ENCODE measurements around the gene SMIM7. TPM values are rescaled to one million over a fixed set of nuclear protein-coding genes. Genes with fewer than 3 reads are reported as not detected.

Gene SMIM7
- total RNA-seq, 2 experiments from 2014 or later = 63.6 to 68.8 TPM

- ATAC-seq (ENCODE audit: low read depth) = no peak
- no peaks in the 10 kb centered on the region for H3K9me3 Mint-ChIP-seq
- POLR2A ChIA-PET = no interaction called here
- no peaks in the 10 kb centered on the region for H3K27me3 Mint-ChIP-seq
- H3K36me3 Mint-ChIP-seq = no peaks in the 10 kb centered on the region
- peaks cover 35% of the 10 kb centered on the region for H3K4me1 Mint-ChIP-seq
- H3K27ac Mint-ChIP-seq = no peak overlapping the region
- DNase-seq = no peak
- no peak overlapping the region for H3K4me3 Mint-ChIP-seq
These were observed 48.8 kb downstream of the SMIM7 start for GRCh38 chr19:16611121-16611520.

- DNase-seq = no peak
- POLR2A ChIA-PET = interaction anchor here (0.7 to 0.9 kb wide), 2 partner anchors 17 to 50 kb away, joined by 4 to 7 read pairs; no protein-coding TSS in a partner anchor
- Mint-ChIP-seq H3K27me3 (no peaks in the 10 kb centered on the region), H3K9me3 (no peaks in the 10 kb centered on the region), H3K4me3 (no peak overlapping the region), H3K4me1 (peaks cover 23% of the 10 kb centered on the region), H3K36me3 (peaks cover 2% of the 10 kb centered on the region), H3K27ac (no peak overlapping the region)
- no peak for ATAC-seq (ENCODE audit: low read depth)
These were observed 50.3 kb downstream of the SMIM7 start for GRCh38 chr19:16609511-16610200.

GRCh38 chr19:16608290-16608739, 51.6 kb downstream of the SMIM7 start:
- DNase-seq (no peak), ATAC-seq (ENCODE audit: low read depth) (peak; percentile 52)
- H3K27ac Mint-ChIP-seq = no peak overlapping the region
- H3K36me3 Mint-ChIP-seq = peaks cover 2% of the 10 kb centered on the region
- H3K4me1 Mint-ChIP-seq = peaks cover 20% of the 10 kb centered on the region
- H3K4me3 Mint-ChIP-seq = no peak overlapping the region
- no peaks in the 10 kb centered on the region for H3K9me3 Mint-ChIP-seq
- no peaks in the 10 kb centered on the region for H3K27me3 Mint-ChIP-seq
- POLR2A ChIA-PET = no interaction called here

GRCh38 chr19:16607819-16608218, 52.1 kb downstream of the SMIM7 start:
- ATAC-seq (ENCODE audit: low read depth) = no peak
- peak overlapping the region; percentile 65 for H3K27ac Mint-ChIP-seq
- H3K4me1 Mint-ChIP-seq = peaks cover 20% of the 10 kb centered on the region
- no peak overlapping the region for H3K4me3 Mint-ChIP-seq
- POLR2A ChIA-PET = interaction anchor here (1.1 kb wide), 1 partner anchor 20 kb away, joined by 3 read pairs; the partner anchor contains the start of gene MED26
- peaks cover 2% of the 10 kb centered on the region for H3K36me3 Mint-ChIP-seq
- no peaks in the 10 kb centered on the region for H3K9me3 Mint-ChIP-seq
- H3K27me3 Mint-ChIP-seq = no peaks in the 10 kb centered on the region
- DNase-seq = no peak

- Mint-ChIP-seq H3K36me3 (peaks cover 2% of the 10 kb centered on the region), H3K4me1 (peaks cover 18% of the 10 kb centered on the region), H3K4me3 (no peak overlapping the region), H3K27me3 (no peaks in the 10 kb centered on the region), H3K9me3 (no peaks in the 10 kb centered on the region), H3K27ac (no peak overlapping the region)
- DNase-seq (no peak), ATAC-seq (ENCODE audit: low read depth) (no peak)
- POLR2A ChIA-PET = no interaction called here
These were observed 54.4 kb downstream of the SMIM7 start for GRCh38 chr19:16605553-16605994.

- Mint-ChIP-seq H3K27me3 (no peaks in the 10 kb centered on the region), H3K4me1 (peaks cover 20% of the 10 kb centered on the region), H3K4me3 (no peak overlapping the region), H3K9me3 (no peaks in the 10 kb centered on the region), H3K27ac (no peak overlapping the region), H3K36me3 (peaks cover 2% of the 10 kb centered on the region)
- no peak for ATAC-seq (ENCODE audit: low read depth)
- POLR2A ChIA-PET = no interaction called here
- no peak for DNase-seq
These were observed 54.8 kb downstream of the SMIM7 start for GRCh38 chr19:16605115-16605514.

- Mint-ChIP-seq H3K27ac (no peak overlapping the region), H3K27me3 (no peaks in the 10 kb centered on the region), H3K4me3 (no peak overlapping the region), H3K9me3 (no peaks in the 10 kb centered on the region), H3K36me3 (peaks cover 2% of the 10 kb centered on the region), H3K4me1 (peaks cover 20% of the 10 kb centered on the region)
- DNase-seq = no peak
- POLR2A ChIA-PET = no interaction called here
- no peak for ATAC-seq (ENCODE audit: low read depth)
These were observed 55.3 kb downstream of the SMIM7 start for GRCh38 chr19:16604615-16605014.

- no peak for ATAC-seq (ENCODE audit: low read depth)
- Mint-ChIP-seq H3K4me1 (peaks cover 16% of the 10 kb centered on the region), H3K27ac (no peak overlapping the region), H3K4me3 (no peak overlapping the region), H3K36me3 (peaks cover 2% of the 10 kb centered on the region), H3K27me3 (no peaks in the 10 kb centered on the region), H3K9me3 (no peaks in the 10 kb centered on the region)
- POLR2A ChIA-PET = no interaction called here
- no peak for DNase-seq
These were observed 56.9 kb downstream of the SMIM7 start for GRCh38 chr19:16603090-16603489.

- Mint-ChIP-seq H3K4me1 (peaks cover 16% of the 10 kb centered on the region), H3K9me3 (no peaks in the 10 kb centered on the region), H3K36me3 (peaks cover 5% of the 10 kb centered on the region), H3K27me3 (no peaks in the 10 kb centered on the region), H3K27ac (no peak overlapping the region), H3K4me3 (no peak overlapping the region)
- no peak for DNase-seq
- no peak for ATAC-seq (ENCODE audit: low read depth)
- POLR2A ChIA-PET = no interaction called here
These were observed 58.4 kb downstream of the SMIM7 start for GRCh38 chr19:16601378-16602052.

GRCh38 chr19:16600824-16601223, 59.1 kb downstream of the SMIM7 start:
- Mint-ChIP-seq H3K4me3 (no peak overlapping the region), H3K4me1 (peaks cover 22% of the 10 kb centered on the region), H3K9me3 (no peaks in the 10 kb centered on the region), H3K27me3 (no peaks in the 10 kb centered on the region), H3K27ac (no peak overlapping the region), H3K36me3 (peaks cover 5% of the 10 kb centered on the region)
- no peak for ATAC-seq (ENCODE audit: low read depth)
- no peak for DNase-seq
- POLR2A ChIA-PET = no interaction called here

GRCh38 chr19:16599655-16600346, 60.1 kb downstream of the SMIM7 start:
- H3K27me3 Mint-ChIP-seq = no peaks in the 10 kb centered on the region
- H3K27ac Mint-ChIP-seq = no peak overlapping the region
- H3K4me3 Mint-ChIP-seq = no peak overlapping the region
- H3K9me3 Mint-ChIP-seq = no peaks in the 10 kb centered on the region
- peaks cover 2% of the 10 kb centered on the region for H3K36me3 Mint-ChIP-seq
- POLR2A ChIA-PET = no interaction called here
- DNase-seq = no peak
- peaks cover 32% of the 10 kb centered on the region for H3K4me1 Mint-ChIP-seq
- ATAC-seq (ENCODE audit: low read depth) = no peak

GRCh38 chr19:16598848-16599247, 61.1 kb downstream of the SMIM7 start:
- Mint-ChIP-seq H3K4me3 (no peak overlapping the region), H3K36me3 (peaks cover 2% of the 10 kb centered on the region), H3K9me3 (no peaks in the 10 kb centered on the region), H3K27ac (no peak overlapping the region), H3K27me3 (no peaks in the 10 kb centered on the region), H3K4me1 (peaks cover 40% of the 10 kb centered on the region)
- ATAC-seq (ENCODE audit: low read depth) (no peak), DNase-seq (no peak)
- POLR2A ChIA-PET = no interaction called here

GRCh38 chr19:16596399-16596798, 63.5 kb downstream of the SMIM7 start:
- peaks cover 50% of the 10 kb centered on the region for H3K4me1 Mint-ChIP-seq

More at GRCh38 chr19:16596399-16596798, 63.5 kb downstream of the SMIM7 start:
- H3K4me3 Mint-ChIP-seq = no peak overlapping the region
- DNase-seq = no peak
- no peaks in the 10 kb centered on the region for H3K27me3 Mint-ChIP-seq
- ATAC-seq (ENCODE audit: low read depth) = no peak
- H3K36me3 Mint-ChIP-seq = peaks cover 8% of the 10 kb centered on the region
- POLR2A ChIA-PET = interaction anchor here (1.3 kb wide), 1 partner anchor 9 kb away, joined by 4 read pairs; no protein-coding TSS in a partner anchor
- no peaks in the 10 kb centered on the region for H3K9me3 Mint-ChIP-seq
- no peak overlapping the region for H3K27ac Mint-ChIP-seq
